GM12873 (cell line): ENCODE measurements around the gene CEACAM6.

Experiments used
- TF ChIP-seq, protein P1 (sequence below): IDR thresholded peaks from 2 replicates; pipeline ENCODE4 v1.5.1; 2012; ENCODE audit warnings: low read depth, mild to moderate bottlenecking, moderate library complexity, low read length, control low read depth; ENCODE audit not compliant: insufficient read depth; ENCODE audit errors: missing control alignments

The CEACAM6 gene

DNA sequence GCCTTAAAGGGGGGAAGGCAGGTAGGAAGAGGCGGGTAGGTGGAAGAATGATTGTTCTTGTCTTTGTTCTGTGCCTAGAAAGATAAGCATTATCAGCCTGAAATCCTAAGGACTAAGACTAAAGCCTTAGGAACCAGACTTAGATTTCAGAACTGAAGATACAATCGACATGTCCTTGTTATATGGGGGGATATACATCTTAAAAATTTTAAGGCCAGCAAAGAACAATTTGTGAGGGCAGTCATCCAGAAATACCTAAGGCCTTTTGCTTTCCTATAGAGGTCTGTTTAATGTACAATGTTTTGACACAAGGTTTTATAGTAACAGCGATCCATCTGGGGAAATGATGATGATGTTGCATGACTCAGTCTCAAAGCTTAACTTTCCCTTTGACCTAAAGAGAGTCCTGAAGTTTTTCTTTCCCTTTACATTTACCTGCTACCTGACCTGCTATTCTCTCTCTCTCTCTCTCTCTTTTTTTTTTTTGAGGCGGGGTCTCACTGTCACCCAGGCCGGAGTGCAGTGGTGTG lies 20.2 kb upstream of the CEACAM6 start:
- TF ChIP-seq, protein P1, sequence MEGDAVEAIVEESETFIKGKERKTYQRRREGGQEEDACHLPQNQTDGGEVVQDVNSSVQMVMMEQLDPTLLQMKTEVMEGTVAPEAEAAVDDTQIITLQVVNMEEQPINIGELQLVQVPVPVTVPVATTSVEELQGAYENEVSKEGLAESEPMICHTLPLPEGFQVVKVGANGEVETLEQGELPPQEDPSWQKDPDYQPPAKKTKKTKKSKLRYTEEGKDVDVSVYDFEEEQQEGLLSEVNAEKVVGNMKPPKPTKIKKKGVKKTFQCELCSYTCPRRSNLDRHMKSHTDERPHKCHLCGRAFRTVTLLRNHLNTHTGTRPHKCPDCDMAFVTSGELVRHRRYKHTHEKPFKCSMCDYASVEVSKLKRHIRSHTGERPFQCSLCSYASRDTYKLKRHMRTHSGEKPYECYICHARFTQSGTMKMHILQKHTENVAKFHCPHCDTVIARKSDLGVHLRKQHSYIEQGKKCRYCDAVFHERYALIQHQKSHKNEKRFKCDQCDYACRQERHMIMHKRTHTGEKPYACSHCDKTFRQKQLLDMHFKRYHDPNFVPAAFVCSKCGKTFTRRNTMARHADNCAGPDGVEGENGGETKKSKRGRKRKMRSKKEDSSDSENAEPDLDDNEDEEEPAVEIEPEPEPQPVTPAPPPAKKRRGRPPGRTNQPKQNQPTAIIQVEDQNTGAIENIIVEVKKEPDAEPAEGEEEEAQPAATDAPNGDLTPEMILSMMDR, result no peak

DNA sequence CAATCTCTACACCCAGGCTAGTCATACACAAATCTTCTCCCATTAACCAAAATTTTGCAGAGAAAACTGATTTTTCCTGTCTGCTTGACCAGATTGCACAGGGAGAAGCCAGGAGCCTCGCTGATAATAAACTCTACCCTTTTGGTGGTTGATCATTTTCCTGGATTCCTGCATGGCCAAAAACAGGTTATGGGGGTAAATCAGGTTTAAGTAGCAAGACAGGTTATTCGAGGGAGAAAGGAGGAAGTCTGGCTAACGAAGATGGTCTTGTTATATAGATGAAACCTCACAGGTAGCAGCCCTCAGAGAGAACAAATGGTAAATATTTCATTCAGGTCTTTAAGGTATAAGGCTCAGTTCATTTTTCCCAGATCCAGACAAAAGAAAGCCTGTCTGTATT lies 16.0 kb upstream of the CEACAM6 start:
- TF ChIP-seq, protein P1, result no peak

DNA sequence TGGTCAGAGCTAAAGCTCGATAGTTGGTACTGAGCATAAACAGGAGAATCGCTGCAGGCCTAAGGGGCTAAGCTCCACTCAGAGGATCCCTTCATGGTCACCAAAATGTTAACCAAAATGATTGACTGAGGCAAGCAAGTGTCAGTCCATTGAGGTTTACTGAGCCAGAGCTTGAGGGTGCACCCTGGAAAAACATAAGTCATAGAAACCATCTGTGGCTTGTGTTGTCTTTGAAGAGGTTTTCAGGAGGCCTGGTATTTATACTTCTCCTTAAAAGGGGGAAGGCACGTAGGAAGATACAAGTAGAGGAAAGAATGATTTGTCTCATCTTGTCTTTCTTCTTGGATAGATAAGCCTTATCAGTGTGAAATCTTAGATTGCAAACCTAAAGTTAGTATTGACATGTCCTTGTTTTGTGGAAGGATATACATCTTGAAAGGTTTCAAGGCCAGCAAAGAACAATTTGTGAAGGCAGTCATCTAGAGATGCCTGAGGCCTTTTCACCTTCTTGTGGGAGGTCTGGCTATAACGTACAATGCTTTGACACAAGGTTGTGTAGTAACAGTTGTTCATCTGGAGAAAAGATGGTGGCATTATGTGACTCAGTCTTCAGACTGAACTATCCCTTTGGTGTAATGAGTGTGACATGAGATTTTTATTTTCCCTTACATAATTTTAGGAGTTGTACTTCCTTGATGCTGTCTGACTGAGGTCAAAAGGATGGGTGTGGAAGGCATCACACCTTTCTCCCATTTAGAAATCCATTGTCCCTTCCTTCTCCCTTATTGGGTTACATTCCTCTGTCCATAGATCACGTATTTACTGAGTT lies 14.7 kb upstream of the CEACAM6 start:
- TF ChIP-seq, protein P1, result no peak

DNA sequence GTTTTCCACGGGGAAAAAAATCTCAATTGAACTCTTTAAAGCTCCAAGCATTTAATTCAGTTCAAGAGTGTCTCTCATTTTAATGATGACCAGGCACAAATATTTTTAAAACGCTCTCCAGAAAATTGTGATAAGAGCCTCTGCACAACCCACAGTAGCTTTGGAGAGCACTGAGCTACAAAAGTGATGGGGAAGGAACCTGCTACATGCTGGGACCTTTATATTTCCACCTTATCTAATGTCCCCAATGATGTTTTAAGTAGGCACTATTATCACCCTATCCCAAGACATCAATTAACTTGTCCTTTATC lies 14.1 kb upstream of the CEACAM6 start:
- TF ChIP-seq, protein P1, result no peak

DNA sequence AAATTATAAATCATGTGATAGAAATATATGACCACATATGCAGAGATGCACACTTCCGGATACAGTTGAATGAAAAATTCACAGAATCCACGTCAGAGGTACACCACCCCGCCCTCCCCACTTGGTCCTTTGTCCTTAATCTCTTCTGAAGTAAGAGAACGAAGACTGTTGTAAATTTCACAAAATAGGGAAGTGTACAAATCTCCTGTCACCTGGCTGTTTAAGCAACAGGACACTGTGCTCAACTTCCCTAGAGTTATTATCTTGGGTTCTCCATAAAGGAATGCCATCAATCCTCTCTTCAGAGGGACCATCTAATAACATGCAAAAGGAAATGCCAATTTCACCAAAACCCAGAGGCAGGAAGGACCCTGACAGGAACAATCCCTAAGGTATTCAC lies 10.5 kb upstream of the CEACAM6 start:
- TF ChIP-seq, protein P1, result no peak

DNA sequence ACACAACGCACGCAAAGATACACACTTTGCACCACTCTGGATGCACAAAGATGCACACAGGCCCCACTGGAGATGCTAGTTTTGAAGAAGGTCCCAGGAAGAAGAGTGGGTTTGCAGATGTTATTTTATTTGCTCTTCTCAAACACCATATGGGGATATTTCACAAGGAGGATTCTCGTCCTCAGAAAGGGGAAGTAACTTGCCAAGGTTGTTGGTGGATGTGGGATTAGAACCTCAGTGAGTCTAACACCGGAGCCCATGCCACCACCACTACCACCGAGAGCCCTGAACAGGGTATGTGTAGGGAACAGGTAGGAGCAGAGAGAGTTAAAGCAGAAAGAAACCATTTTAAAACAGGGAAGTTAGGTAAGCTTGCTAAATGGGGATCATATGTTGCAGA lies 9.6 kb upstream of the CEACAM6 start:
- TF ChIP-seq, protein P1, result no peak

DNA sequence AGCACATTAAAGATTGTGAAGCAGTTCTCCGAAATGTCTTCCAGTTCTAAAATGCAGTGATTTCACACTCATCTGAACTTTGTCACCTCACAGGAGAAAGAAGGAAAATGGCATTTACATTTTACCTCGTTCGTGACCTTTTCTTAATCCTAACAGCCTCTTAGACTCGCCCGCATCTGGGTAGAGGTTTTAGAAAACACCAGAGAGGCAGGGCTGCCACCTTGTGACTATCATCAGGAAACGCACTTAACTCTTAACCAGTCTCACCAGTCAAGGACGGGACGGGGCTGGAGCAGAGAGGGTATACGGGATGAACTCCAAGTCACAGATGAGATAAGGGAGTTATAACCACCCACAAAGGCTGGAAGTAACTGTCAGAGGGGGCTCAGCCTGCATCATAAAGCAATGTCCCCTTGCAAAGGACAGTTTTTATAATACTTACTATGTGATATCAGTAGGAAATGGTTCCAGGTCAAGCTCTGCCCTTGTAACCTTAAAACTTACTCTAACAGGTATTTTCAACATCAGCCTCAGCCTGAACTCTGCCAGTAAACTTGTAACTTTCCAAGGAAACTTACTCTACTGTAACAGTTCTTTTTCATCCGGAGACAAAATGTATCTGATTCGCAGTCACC lies 8.6 kb upstream of the CEACAM6 start:
- TF ChIP-seq, protein P1, result peak; percentile 74
